ENCODE measurements around the gene PDS5A. TPM values are rescaled to one million over a fixed set of nuclear protein-coding genes. Genes with fewer than 3 reads are reported as not detected.

The PDS5A gene
- total and polyA plus RNA-seq, 9 of the 15 experiments (the other 6 are each of a cell fraction or from before 2014, with no cell fraction given) = 16.4 to 85.4 (median 70.0) TPM

DNA sequence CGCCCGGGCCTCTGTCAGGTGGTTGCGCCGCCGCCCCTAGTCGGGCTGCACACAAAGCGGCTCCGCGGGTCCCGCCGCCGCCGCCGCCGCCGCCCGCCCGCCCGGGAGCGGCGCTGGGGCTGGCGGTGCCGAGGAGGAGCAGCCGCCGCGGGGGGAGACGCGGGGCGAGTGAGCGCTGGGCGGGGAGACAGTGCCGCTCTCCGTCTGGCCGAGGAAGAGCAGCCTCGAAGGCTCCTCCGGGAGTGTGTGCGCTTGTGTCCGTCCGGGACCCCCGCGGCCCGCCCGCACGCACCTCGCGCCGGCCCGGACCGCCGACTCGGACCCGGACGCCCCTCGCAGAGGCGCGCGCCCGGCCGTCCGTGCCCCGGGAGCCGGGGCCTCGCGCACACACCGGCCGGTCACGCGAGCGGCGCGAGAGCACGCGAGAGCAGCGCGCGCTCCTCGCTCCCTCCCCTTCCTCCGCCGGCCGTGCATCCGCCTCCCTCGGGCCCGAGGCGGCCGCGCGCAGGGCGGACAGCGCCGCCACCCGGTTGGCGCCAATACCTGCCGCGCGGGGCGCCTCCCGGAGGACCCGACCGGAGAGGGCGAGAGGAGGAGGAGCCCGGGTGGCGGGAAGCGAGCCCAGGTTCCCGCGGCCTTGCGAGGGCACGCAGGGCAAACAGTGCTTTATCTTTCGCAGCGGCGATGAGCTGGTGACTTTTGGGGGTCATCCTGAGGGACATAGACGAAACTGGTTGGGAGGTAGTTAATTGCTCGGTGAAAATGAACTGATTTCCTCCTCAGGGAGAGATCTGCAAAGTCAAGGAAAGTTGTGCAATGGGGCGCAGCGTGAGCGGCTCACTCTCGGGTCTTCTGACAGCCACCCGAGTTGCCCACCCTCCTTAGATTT, at the start of gene PDS5A (continued):
- TF ChIP-seq STAG1 (CRISPR knock-in tag; IDR thresholded peaks at IDR 0.05; ENCODE audit: borderline replicate concordance) (peak; percentile 85), XRCC4 (IDR thresholded peaks at IDR 0.05; ENCODE audit: extremely low read depth, insufficient read depth, insufficient read length) (no peak), HEY1 (CRISPR knock-in tag; IDR thresholded peaks at IDR 0.05; ENCODE audit: borderline replicate concordance) (no peak), LCOR (CRISPR knock-in tag; IDR thresholded peaks at IDR 0.05) (peak; percentile 96), DPF2 (IDR thresholded peaks at IDR 0.05) (peak; percentile 66; the same call in 1 of the 2 replicates), GATAD2B (IDR thresholded peaks at IDR 0.05; ENCODE audit: borderline replicate concordance) (peak; percentile 91), RFX5 (IDR thresholded peaks at IDR 0.05; ENCODE audit: low read depth, low read length) (no peak), ZZZ3 (IDR thresholded peaks at IDR 0.05) (peak; percentile 45; the same call in 1 of the 2 replicates), ZNF384 (IDR thresholded peaks at IDR 0.05; ENCODE audit: low read depth, low read length) (0 out of 2 replicates have a peak, but pooled peaks have one; percentile 8), ZBTB11 (CRISPR knock-in tag; IDR thresholded peaks at IDR 0.05) (peak in 1 of 3 experiments; percentile 77; a peak in 2 of 6 replicates), MYNN (IDR thresholded peaks at IDR 0.05) (peak; percentile 60; the same call in 1 of the 2 replicates), MYNN (CRISPR knock-in tag; IDR thresholded peaks at IDR 0.05) (no peak), ZKSCAN8 (CRISPR knock-in tag; IDR thresholded peaks at IDR 0.05) (no peak), ARNT (IDR thresholded peaks at IDR 0.05) (no peak), NR3C1 (CRISPR knock-in tag; IDR thresholded peaks at IDR 0.05) (peak; percentile 69), OTX1 (CRISPR knock-in tag; IDR thresholded peaks at IDR 0.05) (peak; percentile 49; the same call in 1 of the 2 replicates), RBM25 (IDR thresholded peaks at IDR 0.05; ENCODE audit: low read depth, low read length, severe bottlenecking) (peak; percentile 96), MAFK (IDR thresholded peaks at IDR 0.05; ENCODE audit: low read length) (no peak)
- TF ChIP-seq, protein P1, sequence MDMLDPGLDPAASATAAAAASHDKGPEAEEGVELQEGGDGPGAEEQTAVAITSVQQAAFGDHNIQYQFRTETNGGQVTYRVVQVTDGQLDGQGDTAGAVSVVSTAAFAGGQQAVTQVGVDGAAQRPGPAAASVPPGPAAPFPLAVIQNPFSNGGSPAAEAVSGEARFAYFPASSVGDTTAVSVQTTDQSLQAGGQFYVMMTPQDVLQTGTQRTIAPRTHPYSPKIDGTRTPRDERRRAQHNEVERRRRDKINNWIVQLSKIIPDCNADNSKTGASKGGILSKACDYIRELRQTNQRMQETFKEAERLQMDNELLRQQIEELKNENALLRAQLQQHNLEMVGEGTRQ (CRISPR knock-in tag; IDR thresholded peaks at IDR 0.05) = no peak
- TF ChIP-seq, protein P2, sequence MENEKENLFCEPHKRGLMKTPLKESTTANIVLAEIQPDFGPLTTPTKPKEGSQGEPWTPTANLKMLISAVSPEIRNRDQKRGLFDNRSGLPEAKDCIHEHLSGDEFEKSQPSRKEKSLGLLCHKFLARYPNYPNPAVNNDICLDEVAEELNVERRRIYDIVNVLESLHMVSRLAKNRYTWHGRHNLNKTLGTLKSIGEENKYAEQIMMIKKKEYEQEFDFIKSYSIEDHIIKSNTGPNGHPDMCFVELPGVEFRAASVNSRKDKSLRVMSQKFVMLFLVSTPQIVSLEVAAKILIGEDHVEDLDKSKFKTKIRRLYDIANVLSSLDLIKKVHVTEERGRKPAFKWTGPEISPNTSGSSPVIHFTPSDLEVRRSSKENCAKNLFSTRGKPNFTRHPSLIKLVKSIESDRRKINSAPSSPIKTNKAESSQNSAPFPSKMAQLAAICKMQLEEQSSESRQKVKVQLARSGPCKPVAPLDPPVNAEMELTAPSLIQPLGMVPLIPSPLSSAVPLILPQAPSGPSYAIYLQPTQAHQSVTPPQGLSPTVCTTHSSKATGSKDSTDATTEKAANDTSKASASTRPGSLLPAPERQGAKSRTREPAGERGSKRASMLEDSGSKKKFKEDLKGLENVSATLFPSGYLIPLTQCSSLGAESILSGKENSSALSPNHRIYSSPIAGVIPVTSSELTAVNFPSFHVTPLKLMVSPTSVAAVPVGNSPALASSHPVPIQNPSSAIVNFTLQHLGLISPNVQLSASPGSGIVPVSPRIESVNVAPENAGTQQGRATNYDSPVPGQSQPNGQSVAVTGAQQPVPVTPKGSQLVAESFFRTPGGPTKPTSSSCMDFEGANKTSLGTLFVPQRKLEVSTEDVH (IDR thresholded peaks at IDR 0.05; ENCODE audit: low read depth, partially characterized antibody) = peak; percentile 99
- TF ChIP-seq, protein P3, sequence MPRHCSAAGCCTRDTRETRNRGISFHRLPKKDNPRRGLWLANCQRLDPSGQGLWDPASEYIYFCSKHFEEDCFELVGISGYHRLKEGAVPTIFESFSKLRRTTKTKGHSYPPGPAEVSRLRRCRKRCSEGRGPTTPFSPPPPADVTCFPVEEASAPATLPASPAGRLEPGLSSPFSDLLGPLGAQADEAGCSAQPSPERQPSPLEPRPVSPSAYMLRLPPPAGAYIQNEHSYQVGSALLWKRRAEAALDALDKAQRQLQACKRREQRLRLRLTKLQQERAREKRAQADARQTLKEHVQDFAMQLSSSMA (CRISPR knock-in tag; IDR thresholded peaks at IDR 0.05) = no peak

Data from K562 (cell line).